Subcutaneous adipose tissue (tissue), 4 donors: ENCODE data around the gene VPS41. TPM values are rescaled to one million over a fixed set of nuclear protein-coding genes. Genes with fewer than 3 reads are reported as not detected.

Experiments
- CTCF ChIP-seq: fragments of 450-650 bp; IDR thresholded peaks from one replicate; pipeline ENCODE4 v1.5.1; 2016; ENCODE audit warnings: low read depth, mild to moderate bottlenecking, control low read depth, antibody characterized with exemption, moderate library complexity
- total RNA-seq, 4 donors: library from RNA; depleted of rRNA; stranded (reverse); fragments of >200 nt; gene quantifications; one replicate each; pipeline ENCODE4 v1.1.0, GENCODE V29; 2016

VPS41 gene
- total RNA-seq, 4 donors from 2014 or later, result 41.9 to 61.8 (median 55.0) TPM

- TF ChIP-seq CTCF, result no peak
Observed at GRCh38 chr7:38828026-38828425, 81.0 kb downstream of the VPS41 start.

- TF ChIP-seq CTCF, result no peak
Observed at GRCh38 chr7:38825721-38826440, 83.1 kb downstream of the VPS41 start.

- no peak for TF ChIP-seq CTCF
Observed at GRCh38 chr7:38824948-38825347, 84.0 kb downstream of the VPS41 start.

GRCh38 chr7:38822549-38822948 is 86.4 kb downstream of the VPS41 start:
- TF ChIP-seq CTCF, result no peak

- TF ChIP-seq CTCF, result no peak
Observed at GRCh38 chr7:38820571-38820970, 88.4 kb downstream of the VPS41 start.

- no peak for TF ChIP-seq CTCF
Observed at GRCh38 chr7:38819463-38819862, 89.5 kb downstream of the VPS41 start.

GRCh38 chr7:38817526-38817925 is 91.5 kb downstream of the VPS41 start:
- no peak for TF ChIP-seq CTCF
